Heart left ventricle (tissue), 13 donors: Measurements from ENCODE around the gene ARHGEF12.

ENCODE experiments used
- POLR2A ChIP-seq, 2 donors: fragments of 450-650 bp; IDR thresholded peaks; one replicate each; pipeline ENCODE4 v1.6.1; 2017; ENCODE audit warnings: antibody characterized with exemption in 2 of 2, mild to moderate bottlenecking in 2 of 2, moderate library complexity in 2 of 2
- TF ChIP-seq, protein P1 (sequence below), 12 donors: fragments of 200-600 bp; sonication (generic) in 4 of 12; IDR thresholded peaks; one replicate each; pipeline versions ENCODE4 v1.5.0 to v1.8.0; 2018 to 2022; ENCODE audit warnings: antibody characterized with exemption in 12 of 12, mild to moderate bottlenecking in 5 of 12
- donor health status: ischemic (EF 13 %, LVEDD 7.1; RV severe dilation, severe dysfunction).
- donor health status: DM: no; HTN: yes; CAD: no.
- donor health status: DM: no; HTN: no; CAD: no.
- donor health status: ischemic (EF 25% LVEDD 6.9; RV normal size, moderate dysfunction).
- donor health status: ischemic (EF 25% LVEDD 5.7; RV mildly dilated, moderate dysfunction).
- donor health status: ischemic (EF 35%, LVEDD 5.7; RV mildly dilated, moderate dysfunction).
- donor health status: nonischemic (EF 11% LVEDD 7.7; RV severe dilation, severe dysfunction).
- donor health status: DM: yes; HTN: yes; CAD: no.
- donor health status: PGD.
- donor health status: ischemic (EF 29% LVEDD 5.4; RV normal size, mild dysfunction).
- donor health status: nonischemic (EF 23%, LVEDD 6.1; RV moderate dilation, normal function).

DNA sequence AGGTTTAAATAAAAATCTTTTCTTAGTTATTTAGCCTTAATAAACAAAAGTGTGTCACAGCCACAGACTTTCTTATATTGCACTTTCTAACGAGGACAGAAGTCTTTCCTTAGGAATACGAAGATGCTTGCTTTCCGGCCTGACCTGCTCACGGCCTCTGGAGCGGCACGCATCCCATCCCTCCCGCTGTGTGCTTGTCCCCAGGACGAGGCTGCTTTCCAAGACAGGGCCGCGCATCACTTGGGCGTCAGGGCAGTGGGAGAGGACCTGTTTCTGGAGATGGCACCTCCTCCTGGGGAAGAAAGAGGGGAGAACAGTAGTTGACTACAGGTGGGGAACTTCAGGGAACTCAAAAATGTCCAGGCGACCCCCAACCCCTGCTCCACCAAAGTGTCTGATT lies 201.8 kb downstream of the ARHGEF12 start:
- TF ChIP-seq POLR2A (IDR thresholded peaks at IDR 0.05) = no peak
- TF ChIP-seq, protein P1, sequence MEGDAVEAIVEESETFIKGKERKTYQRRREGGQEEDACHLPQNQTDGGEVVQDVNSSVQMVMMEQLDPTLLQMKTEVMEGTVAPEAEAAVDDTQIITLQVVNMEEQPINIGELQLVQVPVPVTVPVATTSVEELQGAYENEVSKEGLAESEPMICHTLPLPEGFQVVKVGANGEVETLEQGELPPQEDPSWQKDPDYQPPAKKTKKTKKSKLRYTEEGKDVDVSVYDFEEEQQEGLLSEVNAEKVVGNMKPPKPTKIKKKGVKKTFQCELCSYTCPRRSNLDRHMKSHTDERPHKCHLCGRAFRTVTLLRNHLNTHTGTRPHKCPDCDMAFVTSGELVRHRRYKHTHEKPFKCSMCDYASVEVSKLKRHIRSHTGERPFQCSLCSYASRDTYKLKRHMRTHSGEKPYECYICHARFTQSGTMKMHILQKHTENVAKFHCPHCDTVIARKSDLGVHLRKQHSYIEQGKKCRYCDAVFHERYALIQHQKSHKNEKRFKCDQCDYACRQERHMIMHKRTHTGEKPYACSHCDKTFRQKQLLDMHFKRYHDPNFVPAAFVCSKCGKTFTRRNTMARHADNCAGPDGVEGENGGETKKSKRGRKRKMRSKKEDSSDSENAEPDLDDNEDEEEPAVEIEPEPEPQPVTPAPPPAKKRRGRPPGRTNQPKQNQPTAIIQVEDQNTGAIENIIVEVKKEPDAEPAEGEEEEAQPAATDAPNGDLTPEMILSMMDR (IDR thresholded peaks at IDR 0.05) = no peak
